Measurements from ENCODE around the gene MMUT. TPM values are rescaled to one million over a fixed set of nuclear protein-coding genes. Genes with fewer than 3 reads are reported as not detected.

The MMUT gene
- total RNA-seq, 1 experiment from 2014 or later, result 13.7 TPM

DNA sequence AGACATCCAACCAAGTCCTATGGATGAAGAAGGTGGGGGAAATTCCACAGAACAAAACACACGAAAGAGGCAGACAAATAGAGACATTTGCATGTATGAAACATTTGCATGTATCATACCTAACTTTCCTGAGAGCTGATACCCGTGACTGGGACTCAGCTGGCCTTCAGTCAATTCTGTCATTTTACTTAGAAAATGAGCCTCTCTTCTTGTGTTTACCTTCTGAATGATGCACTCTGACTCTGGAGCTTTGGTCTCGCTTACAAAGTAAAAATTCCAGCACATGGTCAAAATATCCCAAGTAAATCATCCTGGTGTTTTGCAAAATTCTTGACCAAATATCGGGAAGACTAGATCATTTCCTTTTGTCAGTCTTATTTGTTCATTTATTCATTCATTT lies 46.9 kb downstream of the MMUT start:
- Histone ChIP-seq H3K23me2 (ENCODE audit: insufficient read length, low read depth, low read length, poor library complexity, severe bottlenecking) (no peaks in the 10 kb centered on the region), H4K8ac (replicated peaks; ENCODE audit: insufficient read length, low read depth, low read length) (no peak overlapping the region), H2BK5ac (ENCODE audit: insufficient read length, low read length) (no peak overlapping the region), H3K27me3 (ENCODE audit: insufficient read depth, low read length) (no peaks in the 10 kb centered on the region), H2AK5ac (ENCODE audit: insufficient read length, low read length) (no peak overlapping the region), H4K91ac (ENCODE audit: insufficient read length, low read depth, low read length) (no peak overlapping the region), H3K23ac (ENCODE audit: insufficient read length, low read depth, low read length) (no peak overlapping the region), H2AFZ (ENCODE audit: low read length) (no peak overlapping the region), H2BK15ac (ENCODE audit: low read depth, low read length) (no peak overlapping the region), H3K79me2 (ENCODE audit: insufficient read depth, low read length) (no peaks in the 10 kb centered on the region), H4K5ac (ENCODE audit: insufficient read length, low read depth, low read length) (no peak overlapping the region), H3K18ac (ENCODE audit: insufficient read length, low read depth, low read length) (no peak overlapping the region), H3K56ac (ENCODE audit: insufficient read length, low read depth, low read length) (no peak overlapping the region), H3K4me1 (ENCODE audit: insufficient read depth, low read length) (no peaks in the 10 kb centered on the region), H2BK12ac (ENCODE audit: insufficient read length, low read depth, low read length) (no peak overlapping the region), H3K4me2 (ENCODE audit: insufficient read depth, insufficient read length, low read length) (no peak overlapping the region), H3K27ac (ENCODE audit: insufficient read length, low read depth, low read length) (no peak overlapping the region), H3K9ac (ENCODE audit: extremely low read depth, insufficient read length, low read length) (no peak overlapping the region), H4K20me1 (ENCODE audit: control insufficient read depth, insufficient read depth, insufficient read length) (no peaks in the 10 kb centered on the region), H3K14ac (ENCODE audit: insufficient read depth, low read length) (no peak overlapping the region), H3K9me3 (ENCODE audit: control insufficient read depth, low read depth, low read length) (no peaks in the 10 kb centered on the region), H3K4ac (ENCODE audit: low read depth, low read length) (no peak overlapping the region), H2BK120ac (ENCODE audit: low read depth, low read length, poor library complexity, severe bottlenecking) (no peak overlapping the region), H3T11ph (ENCODE audit: low read length) (no peak overlapping the region), H3K79me1 (ENCODE audit: insufficient read depth, low read depth, low read length, poor library complexity, severe bottlenecking) (no peaks in the 10 kb centered on the region), H2BK20ac (ENCODE audit: low read depth, low read length, poor library complexity, severe bottlenecking) (no peak overlapping the region)
- Mint-ChIP-seq H3K4me1 (no peaks in the 10 kb centered on the region; a peak in 1 of 4 replicates), H3K27me3 (ENCODE audit: low read depth) (no peaks in the 10 kb centered on the region), H3K9me3 (peaks cover 3% of the 10 kb centered on the region in 2 experiments; a peak in 2 of 5 replicates), H3K27ac (no peak overlapping the region), H3K36me3 (ENCODE audit: insufficient read depth in 1 of 3, low read depth in 3 of 3) (no peaks in the 10 kb centered on the region; a peak in 1 of 7 replicates), H3K4me3 (no peak overlapping the region)
- no peak for DNase-seq
- TF ChIP-seq, protein P1, sequence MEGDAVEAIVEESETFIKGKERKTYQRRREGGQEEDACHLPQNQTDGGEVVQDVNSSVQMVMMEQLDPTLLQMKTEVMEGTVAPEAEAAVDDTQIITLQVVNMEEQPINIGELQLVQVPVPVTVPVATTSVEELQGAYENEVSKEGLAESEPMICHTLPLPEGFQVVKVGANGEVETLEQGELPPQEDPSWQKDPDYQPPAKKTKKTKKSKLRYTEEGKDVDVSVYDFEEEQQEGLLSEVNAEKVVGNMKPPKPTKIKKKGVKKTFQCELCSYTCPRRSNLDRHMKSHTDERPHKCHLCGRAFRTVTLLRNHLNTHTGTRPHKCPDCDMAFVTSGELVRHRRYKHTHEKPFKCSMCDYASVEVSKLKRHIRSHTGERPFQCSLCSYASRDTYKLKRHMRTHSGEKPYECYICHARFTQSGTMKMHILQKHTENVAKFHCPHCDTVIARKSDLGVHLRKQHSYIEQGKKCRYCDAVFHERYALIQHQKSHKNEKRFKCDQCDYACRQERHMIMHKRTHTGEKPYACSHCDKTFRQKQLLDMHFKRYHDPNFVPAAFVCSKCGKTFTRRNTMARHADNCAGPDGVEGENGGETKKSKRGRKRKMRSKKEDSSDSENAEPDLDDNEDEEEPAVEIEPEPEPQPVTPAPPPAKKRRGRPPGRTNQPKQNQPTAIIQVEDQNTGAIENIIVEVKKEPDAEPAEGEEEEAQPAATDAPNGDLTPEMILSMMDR (conservative IDR thresholded peaks at IDR 0.05), result no peak
- WGBS (ENCODE audit: extremely low coverage, insufficient read length, low lambda C conversion rate), result no CpG with 5 or more reads among the region's 4 CpGs
